GM19328 (cell line): ENCODE measurements around the gene TMEM117.
"Not testable (repeated sequence)": the region's sequence is repeated elsewhere in the genome, so short reads cannot be mapped to it uniquely, and the experiment has no call there.

Experiments
- ATAC-seq: cut with Tn5 transposase; IDR thresholded peaks from one replicate; pipeline ENCODE4 v1.9.1; 2021; ENCODE audit warnings: mild to moderate bottlenecking, moderate library complexity; ENCODE audit not compliant: unreplicated experiment

The TMEM117 gene

DNA sequence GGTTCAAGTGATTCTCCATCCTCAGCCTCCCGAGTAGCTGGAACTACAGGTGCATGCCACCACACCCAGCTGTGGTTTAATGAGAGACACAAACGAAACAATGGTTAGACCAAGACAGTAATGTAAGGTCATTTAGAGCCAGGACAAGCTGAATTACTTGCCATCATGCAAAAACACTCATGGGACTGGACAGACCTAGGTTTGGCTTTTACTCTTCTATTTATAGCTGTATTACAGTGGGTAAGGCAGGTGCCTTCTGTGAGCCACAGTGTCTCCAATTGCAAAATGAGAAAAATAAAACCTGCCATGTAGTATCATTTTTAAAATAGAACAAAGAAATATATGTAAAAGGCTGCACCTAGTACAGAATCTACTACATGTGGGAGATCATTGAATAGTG, 527.1 kb downstream of the TMEM117 start:
- no peak for ATAC-seq

DNA sequence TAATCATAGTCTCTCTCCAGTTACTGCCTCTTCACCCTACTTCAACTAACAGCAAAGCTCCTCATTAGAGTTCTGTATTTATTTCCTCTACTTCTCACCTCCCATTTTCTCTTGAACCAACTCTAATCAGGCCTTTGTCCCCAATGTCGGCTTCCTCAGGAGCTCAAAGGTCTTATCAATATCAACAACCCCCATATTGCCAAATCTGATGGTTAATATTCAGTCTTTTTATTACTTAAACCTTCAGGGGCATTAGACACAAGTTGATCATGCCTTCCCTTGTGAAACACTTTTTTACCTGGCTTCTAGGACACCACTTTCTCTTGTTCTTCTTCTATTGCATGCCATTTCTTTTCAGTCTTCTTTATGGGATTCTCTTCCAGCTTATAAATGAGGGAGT, 531.3 kb downstream of the TMEM117 start:
- ATAC-seq = no peak

DNA sequence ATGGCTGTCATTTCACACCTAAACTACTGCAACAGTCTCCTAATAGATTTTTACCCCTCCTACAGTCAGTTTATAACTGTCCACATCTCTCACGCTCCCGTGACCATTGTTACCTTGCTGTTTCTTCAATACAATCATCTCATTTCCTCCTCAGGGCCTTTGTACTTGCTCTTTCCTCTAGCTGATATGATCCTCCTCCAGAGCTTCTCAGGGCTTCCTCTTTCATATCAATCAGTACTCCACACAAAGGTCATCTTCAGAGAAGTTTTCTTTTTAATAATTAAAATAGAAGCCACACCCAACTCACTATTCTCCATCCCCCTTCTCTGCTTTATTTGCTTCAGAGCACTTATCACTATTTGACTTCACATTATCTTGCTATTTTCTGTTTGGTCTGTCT, 532.0 kb downstream of the TMEM117 start:
- ATAC-seq = no peak

DNA sequence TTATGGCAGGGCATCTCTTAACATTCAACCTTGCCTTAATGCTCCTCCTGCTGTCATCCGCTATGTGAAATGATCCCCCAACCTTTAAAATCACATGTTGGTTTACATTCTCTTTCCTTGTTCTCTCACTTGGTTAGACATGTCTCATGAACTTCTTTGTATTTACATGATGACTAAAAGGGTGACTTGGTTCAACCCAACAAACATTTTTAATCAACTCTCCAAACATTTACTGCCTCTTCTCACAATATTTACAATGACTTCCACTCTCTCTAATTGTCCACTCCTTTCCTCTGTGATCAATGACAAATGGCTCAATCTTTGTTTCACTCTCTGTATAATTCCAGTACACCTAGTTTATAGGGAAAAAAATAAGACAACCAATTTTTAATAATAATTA, 534.1 kb downstream of the TMEM117 start:
- no peak for ATAC-seq

DNA sequence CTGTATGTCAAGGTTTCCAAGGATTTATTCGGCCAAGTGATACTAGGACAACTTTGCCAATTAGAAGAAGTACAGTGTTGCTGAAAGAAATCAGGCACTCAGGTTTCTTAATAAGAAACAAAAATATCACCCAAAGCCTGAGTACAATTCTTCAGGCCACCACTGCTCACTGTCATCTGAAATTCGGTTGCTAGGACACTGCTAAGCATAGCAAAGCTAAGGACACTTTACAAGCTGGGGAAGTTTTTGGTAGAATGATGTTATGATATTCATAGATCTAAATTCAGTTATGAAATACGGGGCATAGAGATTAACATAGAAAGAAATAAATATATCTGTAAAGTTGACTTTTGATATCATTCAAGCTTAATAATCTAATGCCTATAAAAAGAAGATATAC, 535.1 kb downstream of the TMEM117 start:
- ATAC-seq = no peak

DNA sequence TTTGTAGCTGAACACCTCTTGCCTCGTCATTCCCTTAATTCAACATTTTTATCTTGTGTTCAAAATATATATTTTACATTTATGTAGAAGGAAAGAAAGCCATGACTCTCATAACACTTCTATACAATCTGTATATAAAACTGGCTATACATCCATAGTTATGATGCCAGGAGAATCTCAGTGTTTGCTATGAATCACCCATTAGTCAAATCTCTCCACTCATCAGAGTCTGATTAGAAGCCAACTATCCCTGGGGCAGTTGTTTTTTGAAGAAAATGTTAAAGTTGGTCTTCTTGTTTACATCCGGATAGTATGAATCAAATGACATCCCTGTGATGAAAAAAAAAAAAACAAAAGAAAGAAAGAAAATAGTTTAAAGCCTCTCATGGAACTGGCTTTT, 536.4 kb downstream of the TMEM117 start:
- ATAC-seq = no peak

DNA sequence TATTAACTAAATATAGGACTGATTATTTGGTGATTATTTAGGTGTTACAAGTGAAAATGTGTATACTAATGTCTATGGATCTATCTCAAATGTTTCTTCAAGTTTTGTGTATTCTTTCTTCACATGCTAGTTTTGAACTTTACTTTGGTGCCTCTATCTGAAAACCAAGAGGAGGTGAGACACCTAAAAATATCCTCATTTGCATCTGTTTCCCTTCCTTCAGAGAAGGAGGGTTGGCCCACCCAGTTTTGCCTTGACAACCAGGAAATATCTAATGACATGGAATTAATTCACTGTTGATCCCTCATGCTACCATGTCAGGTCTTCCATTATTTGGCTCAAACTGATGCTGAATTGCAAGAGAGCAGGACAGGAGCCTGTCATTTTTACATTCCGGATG, 539.8 kb downstream of the TMEM117 start:
- no peak for ATAC-seq

DNA sequence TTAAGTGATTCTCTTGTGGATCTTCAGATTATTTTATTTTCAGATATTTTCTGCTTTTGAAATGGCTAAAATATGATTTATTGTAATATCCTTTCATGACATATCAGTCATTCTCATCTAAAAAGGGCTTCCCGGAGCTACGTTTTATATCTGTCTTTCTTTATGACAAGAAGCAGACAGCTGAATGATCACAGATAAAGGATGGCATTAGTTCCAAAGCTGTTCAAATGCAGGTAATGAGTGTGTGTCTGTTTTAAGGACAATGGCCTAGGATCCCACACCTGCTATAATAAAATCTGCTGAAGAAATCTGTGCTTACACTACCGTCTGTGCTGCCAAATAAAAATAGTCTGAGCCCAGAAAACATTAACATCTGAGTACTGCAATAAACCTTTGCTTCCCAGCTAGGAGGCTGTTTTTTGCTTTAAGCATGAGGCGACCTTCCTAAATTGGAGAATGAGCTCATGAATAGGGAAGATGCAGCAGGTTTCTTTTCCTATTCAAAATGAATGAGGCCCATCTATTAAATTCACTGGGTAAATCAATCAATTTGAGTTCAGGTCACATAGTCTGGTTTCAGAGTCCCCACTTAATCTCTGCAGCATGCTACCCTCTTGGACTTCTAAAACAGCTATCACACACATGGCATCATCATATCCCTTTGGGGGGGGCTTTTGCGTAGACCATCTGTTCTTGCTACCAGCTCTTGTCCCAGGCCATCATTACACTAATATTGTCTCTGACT, 541.7 kb downstream of the TMEM117 start:
- no peak for ATAC-seq

DNA sequence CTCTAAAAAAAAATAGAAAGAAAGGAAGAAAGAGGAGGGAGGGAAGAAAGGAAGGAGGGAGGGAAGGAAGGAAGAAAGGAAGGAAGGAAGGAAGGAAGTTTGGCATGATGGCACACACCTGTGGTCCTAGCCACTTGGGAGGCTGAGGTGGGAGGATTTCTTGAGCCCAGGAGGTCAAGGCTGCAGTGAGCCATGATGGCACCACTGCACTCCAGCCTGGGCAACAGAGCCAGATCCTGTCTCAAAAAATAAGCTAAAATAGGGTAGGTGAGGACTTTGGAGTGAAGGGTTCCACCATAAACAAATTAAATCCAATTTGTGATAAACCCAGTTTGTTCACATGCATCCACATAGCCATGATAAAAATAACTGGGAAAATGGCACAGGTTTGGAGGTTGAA, 543.2 kb downstream of the TMEM117 start:
- ATAC-seq = not testable (repeated sequence)

DNA sequence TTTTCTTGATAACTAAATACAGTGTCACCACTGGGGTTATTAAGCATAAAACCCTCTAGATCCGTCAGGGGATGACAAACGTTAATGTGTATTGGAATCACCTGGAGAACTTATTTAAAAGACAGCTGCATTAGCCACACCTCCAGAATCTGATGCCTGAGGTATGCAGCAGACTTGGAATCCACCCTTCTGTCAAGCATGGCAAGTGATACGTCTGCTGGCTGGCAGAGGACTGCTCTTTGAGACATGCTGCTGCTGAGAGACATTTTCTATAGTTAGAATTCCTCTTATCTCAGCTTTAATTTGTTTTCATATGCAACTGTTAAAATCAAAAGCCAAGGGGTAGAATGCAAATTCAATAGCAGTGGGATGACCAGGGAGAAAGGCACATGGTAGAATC, 544.0 kb downstream of the TMEM117 start:
- no peak for ATAC-seq

DNA sequence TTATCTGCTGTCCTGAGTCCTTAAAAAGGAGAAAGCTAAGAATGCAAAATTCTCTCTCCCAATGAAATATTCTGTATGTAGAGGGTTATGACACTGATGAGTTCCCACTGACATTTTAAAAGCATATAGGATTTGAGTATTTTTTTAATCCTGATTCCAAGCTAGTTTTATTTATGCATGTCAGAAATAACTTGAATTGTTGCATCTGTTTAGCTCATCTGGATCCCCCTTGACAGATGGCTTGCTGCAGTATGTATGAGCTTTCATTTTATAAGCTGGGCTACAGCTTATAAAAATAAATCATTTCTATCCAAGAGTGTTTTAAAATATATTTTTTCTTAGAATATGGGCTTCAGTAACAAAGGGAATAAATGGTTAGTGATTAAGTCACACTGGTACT, 545.0 kb downstream of the TMEM117 start:
- ATAC-seq = no peak

DNA sequence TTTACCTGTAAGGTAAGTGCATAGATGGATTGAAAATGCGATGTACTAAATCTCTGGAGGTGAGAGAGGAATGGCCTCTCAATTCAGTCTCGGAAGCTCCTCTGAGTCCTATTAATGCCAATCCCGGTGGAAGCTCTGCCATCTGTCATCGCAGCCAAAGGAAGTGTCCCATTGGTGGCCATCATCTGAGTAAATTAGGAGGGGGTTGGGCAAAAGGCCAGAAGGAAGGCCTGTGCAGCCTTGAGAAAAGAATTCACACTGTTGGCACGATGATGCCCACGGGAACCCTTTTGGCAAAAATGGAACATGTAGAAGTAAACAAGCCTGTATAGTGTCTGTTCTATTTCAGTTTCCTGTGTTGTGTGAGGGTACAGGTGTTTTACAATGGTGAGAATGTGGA, 545.5 kb downstream of the TMEM117 start:
- ATAC-seq = no peak

DNA sequence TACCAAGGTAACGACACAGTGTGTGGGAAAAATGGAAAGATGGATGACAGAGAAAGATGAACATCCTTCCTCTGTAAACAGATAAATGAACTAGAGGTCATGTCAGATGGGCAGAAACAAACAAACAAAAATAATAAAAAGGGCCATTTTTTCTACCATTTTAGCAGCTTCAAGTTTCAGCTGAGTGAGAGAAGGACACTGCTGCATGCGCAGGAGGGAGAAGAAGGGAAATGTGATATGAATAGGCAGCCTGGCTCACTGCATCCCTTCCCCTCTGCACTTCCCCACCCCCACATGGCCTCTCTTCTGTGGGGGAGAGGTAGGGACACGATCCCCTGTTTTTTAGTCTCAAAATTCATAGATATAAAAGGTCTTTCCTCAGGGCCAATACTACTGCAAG, 548.3 kb downstream of the TMEM117 start:
- no peak for ATAC-seq

DNA sequence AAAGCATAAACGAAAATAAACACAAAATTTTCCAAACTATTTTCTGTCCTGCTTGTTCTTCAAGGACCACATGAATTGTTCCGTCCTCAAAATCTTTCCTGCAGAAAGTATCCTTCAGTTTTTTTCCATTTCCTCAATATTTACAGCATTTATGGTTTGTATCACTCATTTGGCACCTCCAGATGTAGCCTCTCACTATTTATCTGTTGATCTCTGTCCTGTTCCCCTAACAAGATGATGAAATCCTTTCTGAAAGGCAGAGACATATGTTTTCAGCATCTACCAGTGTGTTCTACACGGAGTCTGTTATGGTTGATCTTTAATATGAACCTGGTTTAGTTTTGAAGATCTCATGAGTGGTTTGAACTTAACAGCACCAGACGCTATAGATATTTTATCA, 550.1 kb downstream of the TMEM117 start:
- ATAC-seq = no peak

DNA sequence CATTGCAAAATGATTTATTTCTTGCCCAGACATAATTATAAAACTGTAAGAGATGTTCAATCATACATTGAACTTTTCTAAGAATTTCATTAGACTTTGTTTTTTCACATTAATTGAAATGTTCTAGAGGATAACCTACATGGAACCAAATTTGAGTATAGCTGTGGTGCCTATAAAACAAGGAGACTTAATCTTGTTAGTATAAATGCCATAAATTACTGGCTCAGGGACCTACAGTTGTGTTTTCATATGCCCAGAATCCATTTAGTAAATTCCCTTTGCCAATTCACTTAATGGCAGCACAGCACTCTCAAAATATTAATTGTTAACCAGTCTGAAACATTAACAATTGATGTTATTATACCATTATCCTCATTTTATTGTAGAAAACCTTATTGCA, 551.7 kb downstream of the TMEM117 start:
- no peak for ATAC-seq

DNA sequence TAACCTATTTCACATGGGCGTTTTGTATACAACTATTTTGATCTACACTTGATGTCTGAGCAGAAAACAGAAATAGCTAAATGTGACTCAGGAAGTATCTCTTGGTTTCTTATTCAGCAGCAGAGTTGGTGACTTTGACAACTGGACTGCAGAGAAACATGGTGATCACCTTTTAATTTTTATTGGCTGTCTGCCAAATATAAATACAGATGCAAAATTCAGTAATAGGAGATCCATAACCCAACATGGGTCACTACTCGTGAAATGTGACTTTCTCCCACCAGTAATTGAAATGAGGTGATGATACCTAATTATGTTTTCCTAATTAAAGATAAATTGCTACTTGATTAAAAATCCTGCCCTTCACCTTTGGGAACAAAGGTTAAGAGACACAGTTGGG, 553.2 kb downstream of the TMEM117 start:
- no peak for ATAC-seq

DNA sequence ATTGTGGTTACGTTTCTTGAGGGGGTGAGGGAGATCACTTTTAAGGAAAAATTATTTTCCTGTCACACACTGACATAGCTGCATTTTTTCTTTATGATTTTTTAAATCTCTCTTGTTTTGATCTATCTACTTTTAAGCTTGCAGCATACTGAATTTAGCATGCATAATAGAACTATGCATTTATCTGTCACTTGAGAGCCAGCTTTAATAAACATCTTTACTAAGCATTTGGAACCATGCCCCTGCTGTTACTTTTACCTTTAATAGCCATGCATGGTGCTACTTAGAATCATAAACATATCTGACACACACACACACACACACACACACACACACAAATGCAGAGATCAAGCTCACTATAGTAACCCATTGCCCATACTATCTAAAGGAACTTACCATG, 554.0 kb downstream of the TMEM117 start:
- ATAC-seq = no peak

DNA sequence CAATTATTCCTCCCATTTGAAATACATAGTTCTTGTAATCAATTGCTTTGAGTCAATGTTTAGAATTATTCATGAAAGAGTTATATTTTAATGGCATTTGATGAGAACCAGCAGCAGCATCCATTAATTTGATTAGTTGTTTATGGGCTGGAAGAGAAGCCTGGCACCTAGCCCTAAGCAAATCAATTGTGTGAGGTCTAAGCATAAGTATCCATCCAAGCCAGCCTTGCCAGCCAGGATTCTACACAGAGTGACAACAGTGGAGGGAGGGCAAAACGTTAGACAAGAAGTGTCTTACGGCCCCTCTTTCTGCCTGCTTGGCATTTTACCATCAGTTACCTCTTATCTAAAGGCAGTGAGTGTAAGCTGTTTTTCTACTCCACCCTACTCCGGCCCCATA, 561.8 kb downstream of the TMEM117 start:
- no peak for ATAC-seq

DNA sequence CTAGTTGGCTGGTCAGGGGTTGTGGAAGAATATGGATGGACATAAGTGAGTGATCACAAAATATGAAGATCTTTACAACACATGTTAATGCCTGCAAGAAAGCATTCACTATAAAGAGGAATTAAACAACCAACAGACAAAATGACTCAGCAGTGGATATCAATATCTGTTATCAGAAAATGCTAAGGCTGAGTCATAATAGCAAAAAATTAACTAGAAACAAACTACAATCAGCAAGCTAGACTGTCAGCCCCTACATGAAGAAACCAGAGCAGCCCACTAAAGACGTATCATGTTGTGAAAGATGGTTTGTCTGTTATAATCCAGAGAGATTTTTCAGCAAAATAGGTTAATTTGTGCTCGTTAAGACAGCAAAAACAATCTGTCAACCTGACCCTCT, 567.3 kb downstream of the TMEM117 start:
- no peak for ATAC-seq

DNA sequence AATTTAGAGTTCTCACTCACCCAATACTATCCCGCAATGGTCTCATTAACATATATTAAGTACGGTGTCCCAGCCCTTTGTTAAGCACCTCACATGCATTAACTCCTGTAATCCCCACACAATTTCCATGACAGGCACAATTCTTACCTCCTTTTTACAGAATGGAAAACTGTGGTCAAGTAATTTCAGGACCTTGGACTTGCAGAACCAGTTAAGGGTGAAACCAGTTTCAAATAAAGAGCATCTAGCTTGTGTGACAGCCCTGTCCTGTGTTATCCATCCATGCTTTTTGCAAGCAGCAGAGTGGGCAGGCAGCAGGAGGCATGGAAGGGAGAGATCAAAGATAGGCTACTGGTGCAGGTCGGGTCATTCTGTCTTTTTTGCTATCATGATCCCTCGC, 569.4 kb downstream of the TMEM117 start:
- ATAC-seq = no peak

DNA sequence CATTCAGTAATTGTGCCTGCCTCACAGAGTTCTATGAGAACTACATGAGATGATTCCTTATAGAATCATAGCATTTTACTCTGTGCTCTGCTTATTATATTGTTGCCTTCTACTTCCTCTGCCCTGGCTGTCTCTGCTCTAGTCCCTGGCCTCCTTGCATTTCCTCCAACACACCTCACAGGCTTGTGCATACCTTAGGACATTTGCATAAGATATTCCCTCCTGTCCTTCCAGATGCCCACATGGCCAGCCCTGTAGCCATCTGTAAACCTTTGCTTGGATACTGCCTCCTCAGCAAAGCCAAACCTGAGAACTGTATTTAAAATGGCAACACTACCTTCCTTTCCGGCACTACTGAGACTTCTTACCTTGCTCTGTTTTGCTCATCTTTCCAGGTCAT, 586.7 kb downstream of the TMEM117 start:
- ATAC-seq = no peak

DNA sequence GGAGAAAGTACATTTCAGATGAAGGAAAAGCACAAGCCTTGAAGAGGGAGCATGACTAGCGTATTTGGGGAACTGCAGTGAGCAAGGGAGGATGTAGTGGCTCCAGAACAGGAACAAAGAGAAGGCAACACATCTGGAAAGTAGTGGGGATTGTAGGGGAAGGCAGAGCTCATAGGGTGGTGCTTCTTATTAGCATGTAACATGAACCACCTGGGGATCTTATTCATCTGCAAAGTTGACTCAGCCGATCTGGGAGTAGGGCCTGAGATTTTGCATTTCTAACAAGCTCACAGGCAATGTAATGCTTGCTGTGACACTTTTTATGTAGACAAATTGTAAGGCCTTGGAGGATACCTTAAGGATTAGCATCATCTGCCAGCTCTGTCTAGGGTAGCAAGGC, 592.9 kb downstream of the TMEM117 start:
- ATAC-seq = no peak

DNA sequence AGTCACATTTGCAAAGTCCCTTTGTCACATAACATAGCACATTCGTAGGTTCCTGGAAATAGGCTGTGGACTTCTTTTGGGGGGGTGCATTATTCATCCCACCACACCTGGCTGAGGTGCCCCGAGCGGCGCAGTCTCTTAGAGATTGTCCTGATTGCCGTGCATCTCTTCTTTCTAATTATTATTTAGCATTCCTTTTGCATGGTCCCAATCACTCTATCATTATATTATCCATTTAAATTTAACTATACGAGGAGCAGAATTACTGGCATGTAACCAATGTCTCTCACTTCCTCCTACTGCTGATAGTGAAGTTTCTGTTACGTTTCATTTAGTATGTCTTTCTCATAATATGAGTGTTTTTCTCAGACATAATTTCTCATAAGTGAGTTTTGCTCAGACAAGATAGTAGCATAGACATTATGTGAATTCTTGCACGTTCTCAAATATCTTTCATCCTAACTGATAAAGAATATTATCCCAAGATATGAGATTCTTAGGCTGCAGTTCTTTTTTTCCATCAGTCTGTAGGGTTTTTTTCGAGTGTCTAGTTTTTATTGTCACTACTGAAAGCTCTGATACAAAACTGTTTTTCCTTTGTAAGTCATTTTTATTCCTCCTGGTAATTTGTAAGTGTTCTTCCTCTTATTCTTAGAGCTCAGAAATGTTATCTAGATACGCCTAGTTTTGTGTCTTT, 595.9 kb downstream of the TMEM117 start:
- peak; percentile 75 for ATAC-seq
